IPS-15b (cell line): Measurements from ENCODE around the gene FCGR2B.
"Not testable (repeated sequence)": the region's sequence is repeated elsewhere in the genome, so short reads cannot be mapped to it uniquely, and the experiment has no call there.

Experiments
- H3K27me3 ChIP-seq: one replicate; pipeline ENCODE4 v1.6.1; 2013; ENCODE audit warnings: low read length; ENCODE audit not compliant: control insufficient read depth, insufficient read depth
- H3K36me3 ChIP-seq: one replicate; pipeline ENCODE4 v1.6.1; 2013; ENCODE audit warnings: low read length; ENCODE audit not compliant: control insufficient read depth, insufficient read depth
- H3K4me1 ChIP-seq: one replicate; pipeline ENCODE4 v1.6.1; 2013; ENCODE audit warnings: mild to moderate bottlenecking, low read length; ENCODE audit not compliant: control insufficient read depth, insufficient read depth
- H3K4me3 ChIP-seq: one replicate; pipeline ENCODE4 v1.5.1; 2013; ENCODE audit warnings: low read depth, low read length
- H3K9ac ChIP-seq: one replicate; pipeline ENCODE4 v1.6.1; 2013; ENCODE audit warnings: low read depth, mild to moderate bottlenecking, low read length
- H3K9me3 ChIP-seq: one replicate; pipeline ENCODE4 v1.6.1; 2013; ENCODE audit warnings: mild to moderate bottlenecking, low read length; ENCODE audit not compliant: control insufficient read depth, insufficient read depth

FCGR2B gene

DNA sequence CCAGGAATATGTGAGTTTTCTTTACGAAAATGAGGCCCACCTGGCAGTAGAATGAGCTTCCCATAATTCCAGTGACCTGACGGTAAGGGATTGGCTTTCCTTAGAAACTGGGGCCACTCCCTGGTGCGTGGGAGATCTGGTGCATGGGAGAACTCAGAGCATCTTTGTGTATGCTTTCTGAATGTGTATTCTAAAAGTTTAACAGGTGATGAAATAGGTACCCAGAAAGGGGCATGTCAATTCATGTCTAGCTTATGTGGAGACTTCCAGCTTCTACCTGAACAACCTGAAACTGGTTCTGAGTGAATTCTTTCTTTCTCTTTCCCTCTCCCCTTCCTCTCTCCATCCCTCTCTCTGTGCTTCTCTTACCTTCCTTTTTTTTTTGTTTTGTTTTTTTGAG is 28.9 kb downstream of the FCGR2B start:
- no peaks in the 10 kb centered on the region for H3K36me3 ChIP-seq
- H3K9ac ChIP-seq = no peak overlapping the region
- H3K27me3 ChIP-seq = no peaks in the 10 kb centered on the region
- no peaks in the 10 kb centered on the region for H3K9me3 ChIP-seq
- H3K4me3 ChIP-seq = no peak overlapping the region
- no peaks in the 10 kb centered on the region for H3K4me1 ChIP-seq

DNA sequence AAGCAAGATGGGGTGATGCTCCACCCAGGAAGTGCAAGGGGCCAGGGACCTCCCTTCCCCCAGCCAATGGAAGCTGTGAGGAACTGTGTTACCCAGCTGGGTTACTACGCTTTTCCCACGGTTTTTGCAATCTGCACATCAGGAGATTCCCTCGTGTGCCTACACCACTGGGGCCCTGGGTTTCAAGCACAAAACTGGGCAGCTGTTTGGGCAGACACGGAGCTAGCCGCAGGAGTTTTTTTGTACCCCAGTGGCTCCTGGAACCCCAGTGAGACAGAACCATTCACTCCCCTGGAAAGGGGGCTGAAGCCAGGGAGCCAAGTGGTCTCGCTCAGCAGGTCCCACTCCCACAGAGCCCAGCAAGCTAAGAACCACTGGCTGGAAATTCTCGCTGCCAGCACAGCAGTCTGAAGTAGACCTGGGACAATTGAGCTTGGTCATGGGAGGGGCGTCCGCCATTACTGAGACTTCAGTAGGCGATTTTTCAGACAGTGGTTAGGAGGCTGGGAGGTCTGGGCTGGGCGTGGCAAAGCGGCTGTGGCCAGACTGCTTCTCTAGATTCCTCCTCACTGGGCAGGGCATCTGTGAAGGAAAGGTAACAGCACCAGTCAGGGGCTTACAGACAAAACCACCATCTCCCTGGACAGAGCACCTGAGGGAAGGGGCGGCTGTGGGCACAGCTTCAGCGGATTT is 30.2 kb downstream of the FCGR2B start:
- not testable (repeated sequence) for H3K9ac ChIP-seq, H3K27me3 ChIP-seq, H3K9me3 ChIP-seq, H3K4me1 ChIP-seq, H3K36me3 ChIP-seq, H3K4me3 ChIP-seq

DNA sequence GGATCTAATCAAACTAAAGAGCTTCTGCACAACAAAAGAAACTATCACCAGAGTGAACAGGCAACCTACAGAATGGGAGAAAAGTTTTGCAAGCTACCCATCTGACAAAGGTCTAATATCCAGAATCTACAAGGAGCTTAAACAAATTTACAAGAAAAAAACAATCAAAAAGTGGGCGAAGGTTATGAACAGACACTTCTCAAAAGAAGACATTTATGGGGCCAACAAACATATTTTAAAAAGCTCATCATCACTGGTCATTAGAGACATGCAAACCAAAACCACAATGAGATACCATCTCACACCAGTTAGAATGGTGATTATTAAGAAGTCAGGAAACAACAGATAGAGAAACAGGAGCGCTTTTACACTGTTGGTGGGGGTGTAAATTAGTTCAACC is 35.4 kb downstream of the FCGR2B start:
- H3K27me3 ChIP-seq, H3K9ac ChIP-seq, H3K36me3 ChIP-seq, H3K4me1 ChIP-seq, H3K9me3 ChIP-seq, H3K4me3 ChIP-seq: not testable (repeated sequence)

DNA sequence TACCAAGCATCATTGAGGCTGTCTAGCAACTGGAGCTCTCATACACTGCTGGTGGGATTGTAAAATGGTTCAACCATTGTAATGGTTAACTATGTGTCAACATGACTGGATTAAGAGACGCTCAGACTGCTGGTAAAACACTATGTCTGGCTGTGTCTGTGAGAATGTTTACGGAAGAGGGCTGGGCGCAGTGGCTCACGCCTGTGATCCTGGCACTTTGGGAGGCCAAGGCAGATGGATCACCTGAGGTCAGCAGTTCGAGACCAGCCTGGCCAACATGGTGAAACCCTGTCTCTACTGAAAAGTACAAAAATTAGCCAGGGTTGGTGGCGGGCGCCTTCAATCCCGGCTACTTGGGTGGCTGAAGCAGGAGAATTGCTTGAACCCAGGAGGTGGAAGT is 39.3 kb downstream of the FCGR2B start:
- Histone ChIP-seq H3K9me3 (no peaks in the 10 kb centered on the region), H3K9ac (no peak overlapping the region), H3K27me3 (no peaks in the 10 kb centered on the region), H3K4me3 (no peak overlapping the region), H3K36me3 (no peaks in the 10 kb centered on the region), H3K4me1 (no peaks in the 10 kb centered on the region)

DNA sequence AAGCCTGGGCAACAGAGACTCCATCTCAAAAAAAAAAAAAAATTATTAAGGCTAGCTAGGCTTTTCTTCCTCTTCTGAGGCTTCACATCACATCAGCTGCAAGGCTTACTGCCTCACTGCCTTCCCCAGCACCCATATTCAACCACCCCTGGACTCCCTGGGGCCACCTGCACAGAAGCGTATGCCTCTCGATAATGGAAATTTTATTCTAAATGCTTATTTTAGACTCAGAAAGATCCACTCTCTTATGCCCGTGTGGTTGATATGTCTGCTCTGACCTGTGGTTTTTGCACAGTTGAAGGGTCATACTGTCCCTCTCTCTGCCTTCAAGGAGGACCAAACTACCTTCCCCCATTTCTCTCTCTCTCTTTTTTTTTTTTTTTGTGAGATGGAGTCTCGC is 42.6 kb downstream of the FCGR2B start:
- H3K9ac ChIP-seq = no peak overlapping the region

DNA sequence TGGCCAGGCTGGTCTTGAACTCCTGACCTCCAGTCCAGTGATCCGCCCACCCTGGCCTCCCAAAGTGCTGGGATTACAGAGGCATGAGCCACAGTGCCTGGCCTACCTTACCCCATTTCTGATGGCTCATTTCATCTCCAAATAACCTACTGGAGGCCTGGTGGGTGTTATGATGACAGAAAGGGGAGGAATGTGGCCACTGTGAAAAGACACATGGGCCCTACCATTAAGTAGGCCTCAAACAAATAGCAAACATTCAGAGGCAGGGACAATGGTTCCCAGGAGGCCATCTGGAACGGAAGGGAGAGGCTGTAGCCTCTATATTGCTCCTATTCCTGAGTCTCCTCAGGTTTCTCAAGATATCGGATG is 43.2 kb downstream of the FCGR2B start:
- H3K9me3 ChIP-seq = no peaks in the 10 kb centered on the region
- H3K4me1 ChIP-seq = no peaks in the 10 kb centered on the region
- H3K27me3 ChIP-seq = no peaks in the 10 kb centered on the region
- no peak overlapping the region for H3K9ac ChIP-seq
- H3K36me3 ChIP-seq = no peaks in the 10 kb centered on the region
- H3K4me3 ChIP-seq = no peak overlapping the region

More for the DNA sequence above, 42.6 kb downstream of the FCGR2B start:
- H3K27me3 ChIP-seq = no peaks in the 10 kb centered on the region
- H3K4me1 ChIP-seq = no peaks in the 10 kb centered on the region
- H3K9me3 ChIP-seq = no peaks in the 10 kb centered on the region
- no peaks in the 10 kb centered on the region for H3K36me3 ChIP-seq
- no peak overlapping the region for H3K4me3 ChIP-seq

DNA sequence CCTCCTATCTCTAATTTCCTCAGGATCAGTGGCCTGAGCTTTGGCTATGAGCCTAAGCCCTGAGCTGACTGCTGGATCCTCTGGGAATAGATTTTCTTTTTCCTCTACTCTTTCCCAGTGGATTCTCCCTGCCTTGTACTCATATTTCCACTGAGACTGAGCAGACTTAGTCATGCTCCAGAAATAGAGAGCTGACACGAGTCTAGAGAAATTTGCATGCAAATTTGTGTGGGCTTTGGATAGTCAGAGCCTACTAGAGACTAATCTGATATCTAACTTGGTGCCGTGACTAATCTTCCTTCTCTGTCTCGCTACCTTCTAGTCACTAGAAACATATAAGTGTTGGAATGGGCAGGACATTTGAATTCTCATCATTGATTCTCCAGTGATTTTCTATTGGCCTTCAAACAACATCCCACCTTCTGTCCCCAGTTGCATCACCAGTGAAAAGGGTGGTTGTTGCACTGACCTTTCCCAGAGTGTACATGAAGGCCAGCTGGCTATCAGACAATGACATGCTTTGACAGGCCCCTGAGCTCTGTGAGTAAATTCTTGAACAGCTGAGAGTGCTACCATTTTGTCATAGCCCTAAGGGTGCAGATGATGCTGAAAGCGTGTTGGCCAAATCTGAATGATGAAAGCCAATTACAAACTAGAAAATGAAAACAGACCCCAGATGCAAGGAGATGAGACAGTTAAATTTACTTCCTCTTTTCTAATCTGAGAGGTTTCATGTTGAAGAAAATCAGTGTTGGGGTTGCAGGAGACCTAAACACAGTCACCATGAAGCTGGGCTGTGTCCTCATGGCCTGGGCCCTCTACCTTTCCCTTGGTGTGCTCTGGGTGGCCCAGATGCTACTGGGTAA is 43.8 kb downstream of the FCGR2B start, which contains the start of gene FCRLA:
Gene FCRLA, plus strand, starts transcription at position 748 of the 866 bp plus-strand sequence. Its CDS starts 36 bp downstream, at position 784.
- Histone ChIP-seq H3K27me3 (no peaks in the 10 kb centered on the region), H3K4me1 (no peaks in the 10 kb centered on the region), H3K9ac (no peak within 1 kb of the TSS), H3K9me3 (no peaks in the 10 kb centered on the region), H3K4me3 (no peak within 1 kb of the TSS), H3K36me3 (no peaks in the 10 kb centered on the region)

DNA sequence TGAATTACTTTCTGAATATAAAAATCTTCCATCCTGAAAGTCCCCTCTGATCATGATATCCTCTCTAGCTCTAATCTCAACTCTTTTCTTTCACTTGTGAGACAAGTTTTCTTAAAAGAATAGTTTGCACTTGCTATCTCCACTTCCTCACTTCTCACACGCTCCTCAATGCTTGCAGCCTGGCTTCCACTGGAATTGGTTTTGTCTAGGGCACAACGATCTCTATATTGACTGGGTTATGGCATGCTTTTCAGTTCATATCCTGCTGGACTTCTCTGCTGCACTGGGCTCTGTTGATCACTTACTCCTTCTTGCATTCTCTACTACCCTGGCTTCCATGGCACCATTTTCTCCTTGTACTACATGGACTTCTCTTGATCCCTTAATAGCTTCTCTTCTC is 44.6 kb downstream of the FCGR2B start:
- no peaks in the 10 kb centered on the region for H3K36me3 ChIP-seq
- no peaks in the 10 kb centered on the region for H3K9me3 ChIP-seq
- no peak overlapping the region for H3K4me3 ChIP-seq
- H3K27me3 ChIP-seq = no peaks in the 10 kb centered on the region
- H3K9ac ChIP-seq = no peak overlapping the region
- no peaks in the 10 kb centered on the region for H3K4me1 ChIP-seq

DNA sequence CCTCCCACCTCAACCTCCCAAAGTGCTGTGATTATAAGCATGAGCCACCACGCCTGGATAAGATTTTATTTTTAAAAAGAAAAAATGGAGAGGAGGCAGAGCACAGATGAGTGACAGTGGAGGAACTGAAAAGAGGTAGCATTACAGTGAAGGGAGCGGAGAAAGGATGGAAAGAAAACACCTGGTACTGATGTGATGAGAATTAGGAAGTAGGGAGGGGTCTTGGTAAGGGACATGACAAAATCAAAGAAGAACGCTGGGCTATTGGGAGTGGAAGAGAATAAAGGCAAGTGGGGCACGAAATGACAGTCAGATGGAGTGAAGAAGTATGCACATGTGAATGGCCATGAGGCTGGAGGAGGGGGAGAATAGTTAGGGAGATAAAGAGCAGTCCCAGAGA is 46.4 kb downstream of the FCGR2B start:
- Histone ChIP-seq H3K9me3 (no peaks in the 10 kb centered on the region), H3K27me3 (no peaks in the 10 kb centered on the region), H3K9ac (no peak overlapping the region), H3K4me3 (no peak overlapping the region), H3K36me3 (no peaks in the 10 kb centered on the region), H3K4me1 (no peaks in the 10 kb centered on the region)

DNA sequence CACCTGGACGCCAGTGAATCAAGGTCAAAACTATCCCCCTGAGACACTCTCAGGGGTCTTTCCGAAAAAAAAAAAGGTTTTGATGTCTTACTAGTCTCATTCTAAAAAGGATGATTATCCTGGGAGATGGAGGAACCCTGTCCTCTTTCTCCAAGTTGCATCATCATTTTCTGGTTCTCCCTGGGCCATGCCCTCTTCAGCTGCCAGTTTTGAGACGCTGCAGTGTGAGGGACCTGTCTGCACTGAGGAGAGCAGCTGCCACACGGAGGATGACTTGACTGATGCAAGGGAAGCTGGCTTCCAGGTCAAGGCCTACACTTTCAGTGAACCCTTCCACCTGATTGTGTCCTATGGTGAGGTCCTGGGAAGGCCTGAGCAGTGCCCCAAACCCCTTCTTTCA is 47.6 kb downstream of the FCGR2B start:
- no peaks in the 10 kb centered on the region for H3K4me1 ChIP-seq
- no peak overlapping the region for H3K4me3 ChIP-seq

DNA sequence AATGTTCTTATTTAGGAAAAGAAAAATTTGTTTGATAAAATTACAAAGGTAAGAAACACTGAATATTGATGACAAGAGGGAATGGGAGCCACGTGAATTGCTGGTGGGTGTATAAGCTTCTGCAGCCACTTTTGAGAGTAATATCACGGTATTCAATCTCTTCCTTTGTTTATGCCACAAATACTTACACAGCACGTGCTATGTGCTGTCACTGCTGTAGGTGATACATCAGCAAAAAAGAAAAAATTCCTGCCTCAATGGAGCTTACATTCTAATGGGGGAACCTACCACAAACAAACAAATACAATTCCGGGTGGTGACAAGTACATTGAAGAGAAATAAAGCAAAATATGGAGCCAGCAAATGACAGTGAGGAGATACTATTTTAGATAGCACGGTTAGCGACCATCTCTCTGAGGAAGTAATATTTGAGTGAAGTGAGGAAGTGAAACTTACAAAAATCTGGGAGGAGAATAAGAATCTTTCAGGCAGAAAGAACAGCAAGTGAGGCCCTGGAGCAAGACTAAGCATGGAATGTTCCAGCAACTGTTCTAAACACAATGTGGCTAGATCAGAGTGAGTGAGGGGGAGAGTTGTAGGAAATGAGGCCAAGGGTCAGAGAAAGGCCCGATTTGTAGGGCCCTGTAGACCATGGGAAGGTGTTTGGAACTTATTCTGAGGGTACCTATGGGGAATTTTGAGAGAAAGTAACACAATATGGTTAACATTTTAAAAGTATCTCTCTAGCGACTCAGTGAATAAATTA is 55.8 kb downstream of the FCGR2B start:
- no peaks in the 10 kb centered on the region for H3K4me1 ChIP-seq

More for the DNA sequence above, 47.6 kb downstream of the FCGR2B start:
- no peaks in the 10 kb centered on the region for H3K36me3 ChIP-seq
- H3K9ac ChIP-seq = no peak overlapping the region
- no peaks in the 10 kb centered on the region for H3K27me3 ChIP-seq
- no peaks in the 10 kb centered on the region for H3K9me3 ChIP-seq

DNA sequence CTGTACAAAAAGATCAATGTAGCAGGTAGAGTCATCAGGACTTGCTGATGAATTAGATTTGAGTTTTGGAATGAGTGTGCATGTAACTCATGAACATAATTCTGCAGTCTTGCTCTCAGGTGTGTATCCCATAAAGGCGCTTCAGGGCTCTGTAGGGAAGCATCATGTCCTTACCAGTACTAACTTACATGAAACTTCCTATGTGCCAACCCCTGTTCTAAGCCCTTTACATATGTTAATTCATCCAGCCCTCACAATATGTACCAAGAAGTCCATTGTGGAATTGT is 56.3 kb downstream of the FCGR2B start:
- Histone ChIP-seq H3K4me1 (no peaks in the 10 kb centered on the region), H3K9me3 (no peaks in the 10 kb centered on the region), H3K9ac (no peak overlapping the region), H3K36me3 (no peaks in the 10 kb centered on the region), H3K27me3 (peaks cover 22% of the 10 kb centered on the region), H3K4me3 (no peak overlapping the region)

More for the DNA sequence above, 55.8 kb downstream of the FCGR2B start:
- Histone ChIP-seq H3K4me3 (no peak overlapping the region), H3K36me3 (no peaks in the 10 kb centered on the region), H3K9me3 (no peaks in the 10 kb centered on the region), H3K27me3 (peaks cover 19% of the 10 kb centered on the region), H3K9ac (no peak overlapping the region)
